Measurements from ENCODE around the gene C15orf62. TPM values are rescaled to one million over a fixed set of nuclear protein-coding genes. Genes with fewer than 3 reads are reported as not detected.

The C15orf62 gene
- total RNA-seq, 5 donors from 2014 or later (not counting 1 experiment from before 2014, with no cell fraction given) = 0.60 to 3.2 (median 2.4) TPM

- Histone ChIP-seq H3K27me3 (replicated peaks in 1 of 2; ENCODE audit: control insufficient read depth in 2 of 2, extremely low read depth in 1 of 2, insufficient read depth in 2 of 2, low read length in 1 of 2) (no peaks in the 10 kb centered on the region), H3K4me3 (ENCODE audit: control insufficient read depth in 1 of 2, extremely low read depth in 1 of 2, low read length in 1 of 2) (no peak overlapping the region), H3K9me3 (no peaks in the 10 kb centered on the region), H3K36me3 (ENCODE audit: control insufficient read depth in 2 of 2, extremely low read depth in 1 of 2, insufficient read depth in 1 of 2, low read length in 1 of 2) (peaks cover 0 to 22% of the 10 kb centered on the region in 2 donors), H3K27ac (ENCODE audit: low read length) (peak overlapping the region; percentile 5), H3K4me1 (ENCODE audit: control insufficient read depth in 1 of 2, extremely low read depth in 1 of 2, insufficient read depth in 2 of 2, low read length in 2 of 2) (peaks cover 17 to 54% of the 10 kb centered on the region in 2 experiments)
- ChIA-PET POLR2A (no interaction called here), CTCF (interaction anchor here in 1 of 2 donors (1.3 to 1.8 kb wide), 2 partner anchors 9 to 15 kb away, joined by 3 to 4 read pairs; no protein-coding TSS in a partner anchor)
- Mint-ChIP-seq H3K27me3 (no peaks in the 10 kb centered on the region), H3K27ac (peak overlapping the region; percentile 87 to 94), H3K4me3 (no peak overlapping the region), H3K9me3 (no peaks in the 10 kb centered on the region), H3K36me3 (peaks cover 6% of the 10 kb centered on the region), H3K4me1 (peaks cover 44 to 49% (median 49%) of the 10 kb centered on the region in 3 donors)
- WGBS (ENCODE audit: insufficient coverage) = 97% methylated on average over 19 of the region's 29 CpGs
- DNase-seq = no peak
- ATAC-seq (replicated peaks in 1 of 4) = no peak
These were observed 1.8 kb upstream of the C15orf62 start for GRCh38 chr15:40767838-40768500.

DNA sequence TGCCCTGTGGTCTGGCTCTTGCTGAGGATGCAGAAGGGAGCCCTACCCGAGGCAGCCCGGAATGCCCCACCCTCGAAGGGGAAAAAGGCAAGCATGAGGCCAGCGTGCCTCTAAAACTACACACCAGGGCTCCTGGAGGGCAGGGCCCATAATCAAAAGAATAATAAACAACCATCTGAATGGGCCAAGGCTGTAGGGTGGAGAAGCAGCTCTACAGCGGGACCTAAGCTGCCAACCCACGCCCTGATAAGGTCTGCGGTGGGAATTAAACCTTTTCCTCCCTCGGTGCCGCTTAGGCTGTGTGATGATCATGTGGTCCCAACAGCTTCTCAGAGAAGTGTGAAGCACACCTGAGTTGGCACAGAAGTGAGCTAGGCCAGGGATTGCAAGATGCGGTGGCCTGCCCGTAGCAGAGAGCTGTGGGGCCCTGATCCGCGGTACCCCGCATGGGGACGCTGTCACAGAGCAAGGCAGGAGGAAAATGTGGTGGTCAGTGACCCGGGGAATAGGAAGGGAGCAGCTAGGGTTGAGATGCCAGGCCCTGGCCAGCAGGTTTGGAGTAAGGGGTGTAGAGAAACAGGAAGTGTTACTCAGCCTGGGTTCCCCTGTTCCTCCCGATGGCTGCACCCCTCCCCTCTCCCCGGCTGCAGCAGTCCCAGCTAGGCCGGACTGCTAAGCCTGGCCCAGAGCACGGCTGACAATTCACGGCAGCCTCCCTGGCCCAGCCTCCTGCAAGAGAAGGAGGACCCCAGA lies 1.1 kb upstream of the C15orf62 start:
- H3K9me3 Mint-ChIP-seq = no peaks in the 10 kb centered on the region
- H3K36me3 ChIP-seq (ENCODE audit: control insufficient read depth in 2 of 2, extremely low read depth in 1 of 2, insufficient read depth in 1 of 2, low read length in 1 of 2) = peaks cover 0 to 25% of the 10 kb centered on the region in 2 donors
- peak overlapping the region in 1 of 2 donors; percentile 11 for H3K4me3 ChIP-seq (ENCODE audit: control insufficient read depth in 1 of 2, extremely low read depth in 1 of 2, low read length in 1 of 2)
- peak in 3 of 35 experiments; percentile 7 to 16 (median 10) for DNase-seq
- peaks cover 6% of the 10 kb centered on the region for H3K36me3 Mint-ChIP-seq
- peaks cover 37 to 43% (median 41%) of the 10 kb centered on the region in 3 donors for H3K4me1 Mint-ChIP-seq
- ATAC-seq (replicated peaks in 1 of 4) = peak in 2 of 4 experiments; percentile 1 to 5
- H3K9me3 ChIP-seq = no peaks in the 10 kb centered on the region
- 85% methylated on average over 16 of the region's 21 CpGs for WGBS (ENCODE audit: insufficient coverage)
- peak overlapping the region; percentile 57 for H3K27ac ChIP-seq (ENCODE audit: low read length)
- no peaks in the 10 kb centered on the region for H3K27me3 ChIP-seq (replicated peaks in 1 of 2; ENCODE audit: control insufficient read depth in 2 of 2, extremely low read depth in 1 of 2, insufficient read depth in 2 of 2, low read length in 1 of 2)
- CTCF ChIA-PET = interaction anchor here (0.6 to 1.8 kb wide), 5 partner anchors 9 to 58 kb away, joined by 3 to 6 read pairs (median 4); no protein-coding TSS in a partner anchor
- POLR2A ChIA-PET = no interaction called here
- peak overlapping the region; percentile 87 to 94 for H3K27ac Mint-ChIP-seq
- H3K4me3 Mint-ChIP-seq = peak overlapping the region in 2 of 3 donors; percentile 49 to 58
- H3K27me3 Mint-ChIP-seq = no peaks in the 10 kb centered on the region
- peaks cover 16 to 46% of the 10 kb centered on the region in 2 experiments for H3K4me1 ChIP-seq (ENCODE audit: control insufficient read depth in 1 of 2, extremely low read depth in 1 of 2, insufficient read depth in 2 of 2, low read length in 2 of 2)

GRCh38 chr15:40770147-40770721 lies 454 bp downstream of the C15orf62 start:
- peak overlapping the region in 1 of 3 donors; percentile 58 for H3K4me3 Mint-ChIP-seq
- peaks cover 14% of the 10 kb centered on the region for H3K36me3 Mint-ChIP-seq
- H3K27me3 Mint-ChIP-seq = no peaks in the 10 kb centered on the region
- Histone ChIP-seq H3K4me3 (ENCODE audit: control insufficient read depth in 1 of 2, extremely low read depth in 1 of 2, low read length in 1 of 2) (no peak overlapping the region), H3K36me3 (ENCODE audit: control insufficient read depth in 2 of 2, extremely low read depth in 1 of 2, insufficient read depth in 1 of 2, low read length in 1 of 2) (peaks cover 0 to 39% of the 10 kb centered on the region in 2 donors), H3K27ac (ENCODE audit: low read length) (peak overlapping the region; percentile 57), H3K9me3 (no peaks in the 10 kb centered on the region), H3K4me1 (ENCODE audit: control insufficient read depth in 1 of 2, extremely low read depth in 1 of 2, insufficient read depth in 2 of 2, low read length in 2 of 2) (peaks cover 11 to 33% of the 10 kb centered on the region in 2 experiments), H3K27me3 (replicated peaks in 1 of 2; ENCODE audit: control insufficient read depth in 2 of 2, extremely low read depth in 1 of 2, insufficient read depth in 2 of 2, low read length in 1 of 2) (no peaks in the 10 kb centered on the region)
- DNase-seq (peak in 1 of 35 experiments; percentile 4), ATAC-seq (replicated peaks in 1 of 4) (no peak)
- CTCF ChIA-PET = interaction anchor here (0.5 to 1.8 kb wide), 3 partner anchors 12 to 176 kb away, joined by 3 to 6 read pairs (median 4); no protein-coding TSS in a partner anchor
- WGBS (ENCODE audit: insufficient coverage) = 81% methylated on average over 15 of the region's 17 CpGs
- POLR2A ChIA-PET = interaction anchor here in 1 of 2 donors (0.8 kb wide), 1 partner anchor 155 kb away, joined by 3 read pairs; no protein-coding TSS in a partner anchor
- peaks cover 27 to 33% (median 31%) of the 10 kb centered on the region in 3 donors for H3K4me1 Mint-ChIP-seq
- peak overlapping the region; percentile 87 to 94 for H3K27ac Mint-ChIP-seq
- H3K9me3 Mint-ChIP-seq = no peaks in the 10 kb centered on the region

DNA sequence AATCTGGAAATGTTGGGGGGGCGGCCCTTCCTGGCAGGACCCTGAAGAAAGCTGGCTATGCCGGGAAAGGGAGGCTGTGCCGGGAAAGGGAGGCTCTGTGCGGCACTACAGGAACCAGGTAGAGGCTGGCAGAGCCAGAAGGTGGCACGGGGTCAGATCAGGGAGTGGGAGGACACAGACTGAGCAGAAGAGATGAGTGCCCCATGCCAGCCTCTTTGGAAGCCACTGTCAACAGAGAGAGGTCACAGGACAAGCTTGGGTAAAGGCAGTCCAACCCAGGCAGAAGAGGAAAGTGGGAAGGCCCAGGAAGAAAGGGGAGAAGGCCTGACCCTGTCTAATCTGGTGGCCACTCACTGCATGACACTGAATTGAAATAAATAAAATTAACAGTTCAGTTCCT lies 1.5 kb downstream of the C15orf62 start:
- CTCF ChIA-PET = no interaction called here
- H3K27ac ChIP-seq (ENCODE audit: low read length) = no peak overlapping the region
- peaks cover 20 to 24% (median 23%) of the 10 kb centered on the region in 3 donors for H3K4me1 Mint-ChIP-seq
- H3K4me3 Mint-ChIP-seq = no peak overlapping the region
- WGBS (ENCODE audit: insufficient coverage) = 98% methylated on average over 5 of the region's 5 CpGs
- peaks cover 14% of the 10 kb centered on the region for H3K36me3 Mint-ChIP-seq
- POLR2A ChIA-PET = interaction anchor here (0.5 to 0.8 kb wide), 2 partner anchors 26 to 156 kb away, joined by 3 to 8 read pairs; no protein-coding TSS in a partner anchor
- no peaks in the 10 kb centered on the region for H3K9me3 ChIP-seq
- no peak for ATAC-seq (replicated peaks in 1 of 4)
- no peaks in the 10 kb centered on the region for H3K27me3 Mint-ChIP-seq
- no peak overlapping the region for H3K4me3 ChIP-seq (ENCODE audit: control insufficient read depth in 1 of 2, extremely low read depth in 1 of 2, low read length in 1 of 2)
- no peak overlapping the region for H3K27ac Mint-ChIP-seq
- DNase-seq = no peak
- H3K36me3 ChIP-seq (ENCODE audit: control insufficient read depth in 2 of 2, extremely low read depth in 1 of 2, insufficient read depth in 1 of 2, low read length in 1 of 2) = peaks cover 4 to 49% of the 10 kb centered on the region in 2 donors
- H3K4me1 ChIP-seq (ENCODE audit: control insufficient read depth in 1 of 2, extremely low read depth in 1 of 2, insufficient read depth in 2 of 2, low read length in 2 of 2) = peaks cover 11 to 28% of the 10 kb centered on the region in 2 experiments
- H3K9me3 Mint-ChIP-seq = no peaks in the 10 kb centered on the region
- H3K27me3 ChIP-seq (replicated peaks in 1 of 2; ENCODE audit: control insufficient read depth in 2 of 2, extremely low read depth in 1 of 2, insufficient read depth in 2 of 2, low read length in 1 of 2) = no peaks in the 10 kb centered on the region

DNA sequence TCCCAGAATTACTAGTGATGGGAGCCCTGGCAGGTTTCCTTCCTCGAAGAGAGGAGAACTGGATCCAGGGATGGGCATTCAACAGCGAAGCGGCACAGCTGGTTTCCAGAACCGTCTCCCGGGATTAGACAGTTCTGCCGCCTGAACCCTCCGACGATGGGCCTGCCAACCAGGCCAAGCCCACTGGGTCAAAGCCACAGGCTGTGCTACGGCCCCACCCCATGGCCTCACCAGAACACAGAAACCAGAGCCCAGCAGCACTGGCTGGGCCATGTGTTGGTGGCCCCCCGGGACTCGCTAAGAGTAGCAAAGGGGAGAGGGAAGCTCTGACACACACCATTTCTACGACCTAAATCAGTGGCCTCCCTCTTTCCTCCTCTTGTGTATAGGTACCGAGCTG lies 2.2 kb downstream of the C15orf62 start:
- Histone ChIP-seq H3K4me1 (ENCODE audit: control insufficient read depth in 1 of 2, extremely low read depth in 1 of 2, insufficient read depth in 2 of 2, low read length in 2 of 2) (peaks cover 11 to 36% of the 10 kb centered on the region in 2 experiments), H3K36me3 (ENCODE audit: control insufficient read depth in 2 of 2, extremely low read depth in 1 of 2, insufficient read depth in 1 of 2, low read length in 1 of 2) (peaks cover 4 to 53% of the 10 kb centered on the region in 2 donors), H3K4me3 (ENCODE audit: control insufficient read depth in 1 of 2, extremely low read depth in 1 of 2, low read length in 1 of 2) (no peak overlapping the region), H3K27ac (ENCODE audit: low read length) (no peak overlapping the region), H3K9me3 (no peaks in the 10 kb centered on the region), H3K27me3 (replicated peaks in 1 of 2; ENCODE audit: control insufficient read depth in 2 of 2, extremely low read depth in 1 of 2, insufficient read depth in 2 of 2, low read length in 1 of 2) (no peaks in the 10 kb centered on the region)
- H3K4me3 Mint-ChIP-seq = no peak overlapping the region
- DNase-seq = no peak
- CTCF ChIA-PET = no interaction called here
- WGBS (ENCODE audit: insufficient coverage) = 97% methylated on average over 3 of the region's 13 CpGs
- H3K27me3 Mint-ChIP-seq = no peaks in the 10 kb centered on the region
- no peak overlapping the region for H3K27ac Mint-ChIP-seq
- peaks cover 23 to 29% (median 26%) of the 10 kb centered on the region in 3 donors for H3K4me1 Mint-ChIP-seq
- POLR2A ChIA-PET = no interaction called here
- peaks cover 21% of the 10 kb centered on the region for H3K36me3 Mint-ChIP-seq
- no peaks in the 10 kb centered on the region for H3K9me3 Mint-ChIP-seq
- ATAC-seq (replicated peaks in 1 of 4) = no peak

DNA sequence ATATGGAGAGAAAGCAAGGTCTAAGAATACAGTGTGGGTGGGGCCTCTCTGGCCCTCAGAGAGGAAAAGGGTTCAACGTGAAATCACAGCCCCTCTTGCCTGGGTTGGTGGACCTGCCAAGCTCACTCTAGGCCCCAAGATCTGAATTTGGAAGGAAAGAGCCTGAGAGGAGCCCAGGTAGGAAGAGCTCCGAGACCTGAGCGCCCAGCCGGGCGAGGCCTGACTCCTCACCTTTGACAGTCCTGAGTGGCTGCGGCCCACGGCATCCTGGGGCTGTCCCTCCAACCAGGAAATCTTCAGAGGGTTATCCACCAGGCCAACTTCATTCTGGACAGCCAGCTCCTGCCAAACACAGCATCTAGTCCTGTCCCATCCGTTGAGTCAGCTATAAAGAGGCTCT lies 3.7 kb downstream of the C15orf62 start:
- no peaks in the 10 kb centered on the region for H3K9me3 ChIP-seq
- no peak for DNase-seq
- H3K4me3 Mint-ChIP-seq = no peak overlapping the region
- no peak for ATAC-seq (replicated peaks in 1 of 4)
- H3K27me3 Mint-ChIP-seq = no peaks in the 10 kb centered on the region
- peaks cover 4 to 64% of the 10 kb centered on the region in 2 donors for H3K36me3 ChIP-seq (ENCODE audit: control insufficient read depth in 2 of 2, extremely low read depth in 1 of 2, insufficient read depth in 1 of 2, low read length in 1 of 2)
- no peaks in the 10 kb centered on the region for H3K9me3 Mint-ChIP-seq
- peaks cover 19 to 26% (median 23%) of the 10 kb centered on the region in 3 donors for H3K4me1 Mint-ChIP-seq
- no peak overlapping the region for H3K27ac Mint-ChIP-seq
- H3K36me3 Mint-ChIP-seq = peaks cover 18% of the 10 kb centered on the region
- no peak overlapping the region for H3K4me3 ChIP-seq (ENCODE audit: control insufficient read depth in 1 of 2, extremely low read depth in 1 of 2, low read length in 1 of 2)
- CTCF ChIA-PET = interaction anchor here (0.5 to 0.7 kb wide), 2 partner anchors 32 to 139 kb away, joined by 4 to 8 read pairs; no protein-coding TSS in a partner anchor
- 96% methylated on average over 7 of the region's 8 CpGs for WGBS (ENCODE audit: insufficient coverage)
- H3K27ac ChIP-seq (ENCODE audit: low read length) = no peak overlapping the region
- POLR2A ChIA-PET = interaction anchor here in 1 of 2 donors (0.5 kb wide), 1 partner anchor 49 kb away, joined by 6 read pairs; no protein-coding TSS in a partner anchor
- H3K27me3 ChIP-seq (replicated peaks in 1 of 2; ENCODE audit: control insufficient read depth in 2 of 2, extremely low read depth in 1 of 2, insufficient read depth in 2 of 2, low read length in 1 of 2) = no peaks in the 10 kb centered on the region
- H3K4me1 ChIP-seq (ENCODE audit: control insufficient read depth in 1 of 2, extremely low read depth in 1 of 2, insufficient read depth in 2 of 2, low read length in 2 of 2) = peaks cover 11 to 36% of the 10 kb centered on the region in 2 experiments
